Activated gamma-delta T cell treated with Interleukin-2 at 50 U/mL for 16 hours (primary cell): Measurements from ENCODE around the gene MSANTD1.

Experiments
- DNase-seq: peaks from one replicate; pipeline ENCODE4 v3.0.0-alpha.2; 2020

Gene MSANTD1

DNA sequence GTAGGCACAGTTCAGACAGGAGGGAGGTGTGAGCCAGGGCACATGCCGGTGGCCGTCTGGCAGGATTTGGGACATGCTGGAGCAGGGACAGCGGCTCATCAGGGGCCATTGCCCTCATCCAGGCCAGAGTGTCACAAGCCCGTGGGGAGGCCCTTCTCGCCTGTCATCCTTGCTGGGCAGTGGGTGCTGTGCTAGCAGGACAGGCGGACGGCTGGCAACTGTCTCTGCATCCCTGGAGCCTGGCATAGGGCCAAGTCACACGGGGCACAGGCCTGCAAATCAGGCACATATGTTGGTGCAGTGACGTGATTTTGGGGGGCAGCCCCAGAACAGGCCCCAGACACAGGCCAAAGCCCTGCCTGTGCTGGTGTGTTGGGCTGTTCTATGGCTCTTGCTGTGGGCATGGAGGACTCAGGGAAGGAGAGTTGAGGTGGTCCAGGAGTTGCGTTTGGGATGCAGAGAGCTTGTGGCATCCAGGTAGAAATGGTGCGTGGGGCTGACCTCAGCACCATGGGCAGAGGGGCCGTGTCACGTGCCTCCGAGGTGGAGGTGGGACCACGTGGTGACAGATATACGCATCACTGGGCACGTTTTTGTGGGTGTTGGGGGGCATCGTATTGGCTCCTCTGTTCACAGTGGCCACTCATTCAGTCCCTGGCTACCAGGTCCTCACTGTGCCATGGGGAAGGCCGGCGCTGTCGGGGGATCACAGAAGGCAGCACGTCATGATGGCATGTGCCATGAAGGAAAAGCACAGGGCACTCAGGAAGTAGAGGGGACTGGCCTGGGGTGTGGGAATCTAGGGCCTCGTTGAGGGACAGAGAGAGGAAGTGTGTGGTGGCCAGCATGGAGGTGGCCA is 14.6 kb upstream of the MSANTD1 start:
- DNase-seq: no peak

DNA sequence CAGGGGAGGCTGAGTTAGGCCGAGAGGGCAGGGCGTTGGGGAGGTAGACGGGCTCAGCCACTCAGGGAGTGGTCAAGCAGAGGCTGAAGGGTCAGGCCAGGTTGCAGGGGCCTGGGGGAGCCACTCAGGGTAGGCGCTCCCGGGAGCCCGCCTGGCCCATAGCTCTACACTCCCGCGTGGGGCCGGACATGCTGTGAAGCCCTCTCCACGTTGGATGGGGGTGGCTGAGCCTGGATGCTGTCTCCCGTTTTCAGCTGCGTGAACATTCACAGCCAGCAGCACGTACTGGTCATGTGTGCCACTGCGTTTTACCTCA is 14.0 kb upstream of the MSANTD1 start:
- no peak for DNase-seq

- DNase-seq: no peak
Measured at GRCh38 chr4:3235581-3235980, 13.4 kb upstream of the MSANTD1 start.

DNA sequence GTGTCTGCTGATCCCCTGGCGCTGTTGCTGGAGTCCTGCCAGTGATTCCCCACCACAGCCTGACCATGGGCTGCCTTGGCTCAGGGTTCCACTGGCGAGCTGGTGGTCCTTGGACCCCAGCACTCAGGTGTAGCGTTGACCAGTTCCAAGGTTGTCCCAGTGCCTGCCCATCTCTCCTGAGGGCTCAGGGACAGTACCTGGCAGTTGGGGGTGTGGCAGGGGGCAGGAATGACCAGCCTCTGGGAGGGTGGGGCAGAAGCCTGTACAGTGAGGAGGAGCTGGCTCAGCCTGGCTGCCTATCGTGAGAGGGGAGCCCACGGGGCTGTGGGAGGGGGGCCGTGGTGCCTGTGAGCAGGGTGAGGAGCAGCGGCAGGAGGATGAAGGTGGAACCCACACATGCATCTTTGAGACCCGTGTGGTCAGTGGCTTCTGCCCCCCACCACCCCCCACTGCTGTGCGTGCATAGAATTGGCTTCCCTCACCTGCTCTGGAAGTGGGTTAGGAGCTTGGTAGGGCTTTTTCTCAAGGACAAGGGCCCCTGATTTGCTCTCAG is 12.6 kb upstream of the MSANTD1 start:
- no peak for DNase-seq

DNA sequence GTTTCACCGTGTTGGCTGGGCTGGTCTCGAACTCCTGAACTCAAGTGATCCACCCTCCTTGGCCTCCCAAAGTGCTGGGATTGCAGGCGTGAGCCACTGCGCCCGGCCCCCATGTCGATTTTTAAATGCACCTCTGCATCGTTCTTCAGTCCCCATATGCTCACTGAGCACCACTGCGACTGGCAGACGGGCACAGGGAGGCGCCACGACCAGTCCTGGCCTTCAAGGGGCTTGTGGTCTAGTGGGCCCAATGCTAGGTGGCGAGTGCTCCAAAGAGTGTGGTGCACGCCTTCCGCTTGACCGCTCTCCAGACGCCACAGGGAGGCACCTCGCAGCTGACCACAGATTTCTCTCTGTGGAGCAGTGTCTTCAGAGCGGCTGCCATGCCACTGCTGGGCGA is 11.7 kb upstream of the MSANTD1 start:
- no peak for DNase-seq

DNA sequence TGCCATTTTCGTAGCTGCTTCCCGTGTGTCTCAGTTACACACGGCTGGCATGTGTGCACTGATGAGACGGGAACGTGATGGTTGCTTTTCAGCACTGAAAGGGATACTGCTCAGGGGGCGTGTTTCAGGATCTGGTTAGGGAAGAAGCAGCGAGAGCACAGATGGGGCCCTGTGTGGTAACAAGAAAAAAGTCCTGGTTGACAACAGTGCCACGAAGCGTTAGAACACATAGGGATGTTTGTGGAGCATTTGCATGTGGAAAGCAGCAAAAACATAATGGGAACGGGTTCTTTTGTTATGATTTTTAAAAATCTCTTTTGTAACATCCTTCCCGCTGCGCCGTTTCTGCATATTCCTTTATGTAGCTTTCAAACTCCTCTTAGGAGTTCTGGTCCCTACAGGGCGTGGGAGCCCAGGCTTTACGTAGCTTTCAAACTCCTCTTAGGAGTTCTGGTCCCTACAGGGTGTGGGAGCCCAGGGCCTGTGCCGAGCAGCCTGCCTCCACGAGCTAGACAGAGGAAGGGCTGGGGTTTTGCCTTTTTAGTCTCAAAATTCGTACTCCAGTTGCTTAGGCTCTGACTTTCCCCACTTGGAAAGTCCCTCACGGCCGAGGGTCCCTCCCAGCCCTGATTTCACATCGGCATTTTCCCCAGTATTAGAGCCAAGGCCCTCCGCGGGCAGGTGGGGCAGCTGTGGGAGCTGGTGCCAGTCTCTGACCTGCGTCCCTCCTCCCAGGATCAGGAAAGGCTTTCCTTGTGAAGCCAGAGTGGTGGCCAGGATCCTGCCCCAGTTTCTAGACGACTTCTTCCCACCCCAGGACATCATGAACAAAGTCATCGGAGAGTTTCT is 11.0 kb upstream of the MSANTD1 start:
- no peak for DNase-seq

DNA sequence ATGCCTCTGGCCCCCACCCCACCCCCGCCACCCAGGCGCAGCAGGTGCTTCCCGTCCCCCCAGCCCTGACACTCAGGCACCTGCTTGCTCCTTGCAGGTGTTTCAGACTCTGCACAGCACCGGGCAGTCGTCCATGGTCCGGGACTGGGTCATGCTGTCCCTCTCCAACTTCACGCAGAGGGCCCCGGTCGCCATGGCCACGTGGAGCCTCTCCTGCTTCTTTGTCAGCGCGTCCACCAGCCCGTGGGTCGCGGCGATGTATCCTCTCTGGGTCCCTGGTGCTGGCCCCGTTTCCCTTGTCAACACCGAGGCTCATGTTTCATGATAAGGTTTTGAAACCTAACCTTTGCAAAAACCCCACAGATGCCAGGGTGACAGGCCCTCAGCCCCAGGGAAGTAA is 10.2 kb upstream of the MSANTD1 start:
- no peak for DNase-seq

DNA sequence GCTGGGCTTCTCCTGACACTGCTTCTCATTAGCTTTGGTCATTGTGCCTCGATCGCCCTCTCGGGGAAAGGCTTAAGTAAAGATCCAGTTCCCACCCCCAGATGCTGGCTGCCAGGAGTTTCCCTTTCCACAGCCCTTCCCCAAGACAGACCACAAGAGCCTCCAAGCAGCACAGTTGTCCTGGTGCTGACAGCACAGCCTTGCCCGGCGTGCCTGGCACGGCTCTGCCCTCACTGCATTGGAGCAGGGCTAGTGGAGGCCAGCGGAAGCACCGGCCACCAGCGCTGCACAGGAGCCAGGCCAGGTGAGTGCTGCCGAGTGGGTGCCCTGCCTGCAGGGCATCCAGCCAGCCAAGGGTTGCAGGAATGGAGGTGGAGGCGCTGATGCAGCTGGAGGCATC is 9.7 kb upstream of the MSANTD1 start:
- DNase-seq: no peak

DNA sequence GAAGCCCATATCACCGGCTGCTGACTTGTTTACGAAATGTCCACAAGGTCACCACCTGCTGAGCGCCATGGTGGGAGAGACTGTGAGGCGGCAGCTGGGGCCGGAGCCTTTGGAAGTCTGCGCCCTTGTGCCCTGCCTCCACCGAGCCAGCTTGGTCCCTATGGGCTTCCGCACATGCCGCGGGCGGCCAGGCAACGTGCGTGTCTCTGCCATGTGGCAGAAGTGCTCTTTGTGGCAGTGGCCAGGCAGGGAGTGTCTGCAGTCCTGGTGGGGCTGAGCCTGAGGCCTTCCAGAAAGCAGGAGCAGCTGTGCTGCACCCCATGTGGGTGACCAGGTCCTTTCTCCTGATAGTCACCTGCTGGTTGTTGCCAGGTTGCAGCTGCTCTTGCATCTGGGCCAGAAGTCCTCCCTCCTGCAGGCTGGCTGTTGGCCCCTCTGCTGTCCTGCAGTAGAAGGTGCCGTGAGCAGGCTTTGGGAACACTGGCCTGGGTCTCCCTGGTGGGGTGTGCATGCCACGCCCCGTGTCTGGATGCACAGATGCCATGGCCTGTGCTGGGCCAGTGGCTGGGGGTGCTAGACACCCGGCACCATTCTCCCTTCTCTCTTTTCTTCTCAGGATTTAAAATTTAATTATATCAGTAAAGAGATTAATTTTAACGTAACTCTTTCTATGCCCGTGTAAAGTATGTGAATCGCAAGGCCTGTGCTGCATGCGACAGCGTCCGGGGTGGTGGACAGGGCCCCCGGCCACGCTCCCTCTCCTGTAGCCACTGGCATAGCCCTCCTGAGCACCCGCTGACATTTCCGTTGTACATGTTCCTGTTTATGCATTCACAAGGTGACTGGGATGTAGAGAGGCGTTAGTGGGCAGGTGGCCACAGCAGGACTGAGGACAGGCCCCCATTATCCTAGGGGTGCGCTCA is 8.7 kb upstream of the MSANTD1 start:
- no peak for DNase-seq

DNA sequence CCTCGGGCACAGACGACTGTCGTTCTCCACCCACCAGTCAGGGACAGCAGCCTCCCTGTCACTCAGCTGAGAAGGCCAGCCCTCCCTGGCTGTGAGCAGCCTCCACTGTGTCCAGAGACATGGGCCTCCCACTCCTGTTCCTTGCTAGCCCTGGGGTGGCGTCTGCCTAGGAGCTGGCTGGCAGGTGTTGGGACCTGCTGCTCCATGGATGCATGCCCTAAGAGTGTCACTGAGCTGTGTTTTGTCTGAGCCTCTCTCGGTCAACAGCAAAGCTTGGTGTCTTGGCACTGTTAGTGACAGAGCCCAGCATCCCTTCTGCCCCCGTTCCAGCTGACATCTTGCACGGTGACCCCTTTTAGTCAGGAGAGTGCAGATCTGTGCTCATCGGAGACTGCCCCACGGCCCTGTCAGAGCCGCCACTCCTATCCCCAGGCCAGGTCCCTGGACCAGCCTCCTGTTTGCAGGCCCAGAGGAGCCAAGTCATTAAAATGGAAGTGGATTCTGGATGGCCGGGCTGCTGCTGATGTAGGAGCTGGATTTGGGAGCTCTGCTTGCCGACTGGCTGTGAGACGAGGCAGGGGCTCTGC is 7.9 kb upstream of the MSANTD1 start:
- DNase-seq: no peak

DNA sequence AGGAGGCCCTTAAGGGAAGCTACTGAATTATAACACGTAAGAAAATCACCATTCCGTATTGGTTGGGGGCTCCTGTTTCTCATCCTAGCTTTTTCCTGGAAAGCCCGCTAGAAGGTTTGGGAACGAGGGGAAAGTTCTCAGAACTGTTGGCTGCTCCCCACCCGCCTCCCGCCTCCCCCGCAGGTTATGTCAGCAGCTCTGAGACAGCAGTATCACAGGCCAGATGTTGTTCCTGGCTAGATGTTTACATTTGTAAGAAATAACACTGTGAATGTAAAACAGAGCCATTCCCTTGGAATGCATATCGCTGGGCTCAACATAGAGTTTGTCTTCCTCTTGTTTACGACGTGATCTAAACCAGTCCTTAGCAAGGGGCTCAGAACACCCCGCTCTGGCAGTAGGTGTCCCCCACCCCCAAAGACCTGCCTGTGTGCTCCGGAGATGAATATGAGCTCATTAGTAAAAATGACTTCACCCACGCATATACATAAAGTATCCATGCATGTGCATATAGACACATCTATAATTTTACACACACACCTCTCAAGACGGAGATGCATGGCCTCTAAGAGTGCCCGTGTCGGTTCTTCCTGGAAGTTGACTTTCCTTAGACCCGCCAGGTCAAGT is 6.9 kb upstream of the MSANTD1 start:
- no peak for DNase-seq

GRCh38 chr4:3243136-3243780 is 5.7 kb upstream of the MSANTD1 start:
- no peak for DNase-seq

- no peak for DNase-seq
Measured at GRCh38 chr4:3244002-3244401, 5.0 kb upstream of the MSANTD1 start.

- no peak for DNase-seq
Measured at GRCh38 chr4:3244747-3245146, 4.2 kb upstream of the MSANTD1 start.

- no peak for DNase-seq
Measured at GRCh38 chr4:3245676-3246075, 3.3 kb upstream of the MSANTD1 start.

DNA sequence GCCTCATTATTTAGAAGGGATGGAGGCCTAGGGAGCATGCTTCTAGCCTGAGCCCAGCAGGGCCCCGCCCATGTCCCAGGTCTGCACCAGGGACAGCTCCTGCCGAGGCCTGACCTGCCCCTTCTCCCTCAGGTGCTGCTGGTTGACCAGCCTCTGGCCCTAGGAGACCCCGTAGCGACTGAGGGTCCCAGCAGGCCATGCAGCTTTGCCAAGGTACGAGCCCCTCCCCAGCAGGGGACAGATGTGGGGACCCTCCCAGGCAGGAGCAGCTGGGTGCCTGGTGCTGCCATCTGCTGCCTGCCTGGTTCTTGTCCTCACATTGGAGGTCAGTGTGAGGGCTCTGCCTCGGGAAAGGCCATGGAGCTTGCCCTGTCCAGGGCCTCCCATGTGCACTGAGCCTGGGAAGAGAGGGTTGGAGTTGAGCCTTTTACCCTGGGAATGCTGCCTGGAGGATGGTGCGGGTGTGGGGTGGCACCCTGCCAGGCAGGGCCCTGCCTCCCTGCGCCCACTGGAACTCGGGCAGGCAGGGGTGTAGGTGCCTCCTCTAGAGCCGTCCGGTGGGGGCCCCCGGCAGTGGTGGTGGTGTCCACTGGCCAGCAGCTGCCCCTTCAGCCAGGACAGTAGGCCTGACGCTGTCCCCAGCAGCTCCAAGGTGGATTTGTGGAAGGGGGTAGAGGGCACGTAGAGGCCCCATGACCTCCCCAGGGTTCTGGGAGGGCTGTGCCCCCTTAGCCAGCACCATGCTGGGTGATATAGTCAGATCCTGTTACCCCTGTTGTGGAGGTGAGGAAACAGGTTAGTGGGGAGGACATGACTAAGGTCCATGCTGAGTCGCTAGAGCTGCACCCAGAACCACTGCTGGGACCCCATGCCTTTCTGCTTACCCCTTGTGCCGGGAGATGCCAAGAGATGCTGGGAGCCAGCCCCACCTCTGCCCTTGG is 2.2 kb upstream of the MSANTD1 start:
- no peak for DNase-seq

DNA sequence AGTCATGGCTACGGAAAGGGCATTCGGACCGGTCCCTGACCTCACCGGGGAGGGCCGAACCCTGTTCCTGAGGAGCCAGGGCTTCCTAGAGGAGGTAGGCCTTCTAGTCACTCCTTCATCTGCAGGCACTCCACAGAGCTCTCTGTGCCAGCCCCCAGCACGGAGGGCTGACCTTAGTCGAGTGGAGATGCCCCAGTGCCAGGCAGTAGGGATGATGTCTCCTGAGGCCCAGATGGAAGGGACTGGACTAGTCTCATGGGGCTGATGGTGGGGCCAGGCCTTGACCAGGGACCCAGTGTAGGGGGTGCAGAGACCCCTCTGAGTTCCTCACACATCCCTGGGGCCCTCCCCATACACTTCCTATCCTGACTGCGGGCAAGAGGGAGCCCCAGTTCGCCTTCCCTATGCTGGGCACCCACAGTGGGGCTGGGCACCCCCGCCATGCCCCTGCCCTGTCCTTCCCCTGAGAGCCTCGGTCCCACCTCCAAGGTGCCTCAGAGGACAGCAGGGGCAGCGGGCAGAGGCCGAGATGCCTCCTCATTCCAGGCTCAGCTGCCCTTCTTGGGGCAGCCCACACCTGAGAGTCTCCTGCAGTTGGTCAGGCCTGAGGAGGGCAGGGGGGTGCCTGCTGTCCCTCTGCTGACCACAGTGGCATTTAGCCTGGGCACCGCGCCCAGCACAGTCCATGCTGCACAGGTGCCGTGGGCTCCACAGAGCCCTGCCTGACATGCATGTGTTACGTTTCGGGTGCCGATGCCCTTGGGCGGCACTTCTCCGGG is 1.4 kb upstream of the MSANTD1 start:
- DNase-seq: no peak

DNA sequence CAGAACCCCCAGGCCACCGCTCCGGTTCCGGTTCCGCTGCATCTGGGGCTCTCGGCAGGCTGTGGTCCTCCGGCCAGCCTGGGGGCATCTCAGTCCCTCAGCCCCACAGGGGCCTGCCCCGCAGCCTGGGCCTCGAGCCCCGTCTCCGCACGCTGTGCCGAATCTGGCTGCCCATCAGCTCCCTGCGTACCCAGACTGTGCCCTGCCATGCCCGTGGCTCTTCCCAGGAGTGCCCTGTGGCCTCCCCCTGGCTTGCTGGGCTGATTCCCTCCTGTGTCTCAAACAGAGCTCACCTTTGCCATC is 830 bp upstream of the MSANTD1 start:
- DNase-seq: no peak

DNA sequence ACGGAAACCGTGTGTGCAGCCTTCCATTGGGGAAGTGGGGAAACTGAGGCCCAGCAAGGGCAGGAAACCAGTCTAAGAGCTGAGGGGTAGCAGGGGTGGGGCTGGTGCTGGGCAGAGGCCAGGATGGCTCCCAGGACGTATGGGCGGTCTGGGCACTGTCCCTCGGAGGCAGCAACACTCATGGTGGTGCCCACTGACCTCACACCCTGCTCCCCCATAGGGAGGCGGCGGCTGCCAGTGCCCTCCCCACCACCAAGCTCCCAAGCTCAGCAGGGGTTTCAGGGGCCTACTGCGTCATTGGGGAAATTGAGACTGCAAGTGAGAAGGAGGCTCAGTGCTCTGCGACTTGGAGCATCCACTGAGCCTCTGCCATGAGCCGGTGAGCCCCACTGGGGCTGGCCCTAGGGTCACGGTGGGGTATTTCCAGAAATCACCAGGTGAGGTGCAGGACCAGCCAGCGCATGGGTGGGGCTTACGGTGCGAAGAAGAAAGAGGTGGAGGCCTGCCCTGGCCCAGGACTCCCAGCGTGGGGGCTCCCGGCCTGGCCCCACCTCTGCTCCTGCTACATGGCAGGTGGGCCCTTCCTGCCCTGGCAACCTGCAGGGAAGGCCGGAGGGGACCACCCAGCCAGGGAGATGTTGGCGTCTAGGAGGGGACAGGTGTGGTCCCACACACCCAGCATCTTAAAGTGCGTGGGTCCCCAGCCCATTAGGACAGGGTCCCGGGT is 915 bp downstream of the MSANTD1 start:
- DNase-seq: no peak
